ENCODE results near the gene XG.

The XG gene

DNA sequence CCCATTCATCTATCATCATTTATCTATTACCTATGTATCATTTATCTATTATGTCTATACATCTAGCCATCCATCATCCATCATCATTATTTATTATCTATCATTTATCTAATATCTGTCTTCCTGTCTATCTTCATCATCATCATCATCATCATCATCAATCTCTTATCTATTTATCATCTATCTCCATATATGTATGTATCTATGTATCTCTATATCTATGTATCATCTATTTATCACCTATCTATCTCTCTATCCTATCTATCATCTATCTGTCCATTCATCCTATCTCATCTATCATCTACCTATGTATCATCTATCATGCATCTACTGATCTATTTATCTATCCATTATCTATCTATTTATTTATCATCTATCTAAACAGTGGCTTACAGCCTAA lies 73.0 kb downstream of the XG start:
- no peaks in the 10 kb centered on the region for H3F3A ChIP-seq (ENCODE audit: insufficient read depth)
- no peak overlapping the region for H3K4me2 ChIP-seq (ENCODE audit: low read depth, low read length, poor library complexity, severe bottlenecking)
- H3K27ac ChIP-seq (ENCODE audit: low read depth, low read length) = no peak overlapping the region
- H3K36me3 ChIP-seq (ENCODE audit: low read length) = no peaks in the 10 kb centered on the region
- H3K79me2 ChIP-seq (ENCODE audit: insufficient read depth, low read length) = no peaks in the 10 kb centered on the region
- no peaks in the 10 kb centered on the region for H3K27me3 ChIP-seq (ENCODE audit: low read length)
- H3K4me3 ChIP-seq (ENCODE audit: insufficient read depth, low read length, poor library complexity, severe bottlenecking) = no peak overlapping the region
- H3K9me3 ChIP-seq (ENCODE audit: insufficient read depth, low read length) = no peaks in the 10 kb centered on the region
- H2AFZ ChIP-seq (ENCODE audit: low read depth, low read length, severe bottlenecking) = no peak overlapping the region
- H3K9me2 ChIP-seq (replicated peaks; ENCODE audit: insufficient read depth, low read length) = no peaks in the 10 kb centered on the region
- H4K20me1 ChIP-seq (ENCODE audit: low read depth, low read length) = no peaks in the 10 kb centered on the region
- no peak for TF ChIP-seq EZH2phosphoT487 (conservative IDR thresholded peaks at IDR 0.05; ENCODE audit: low read length)
- TF ChIP-seq, protein P1, sequence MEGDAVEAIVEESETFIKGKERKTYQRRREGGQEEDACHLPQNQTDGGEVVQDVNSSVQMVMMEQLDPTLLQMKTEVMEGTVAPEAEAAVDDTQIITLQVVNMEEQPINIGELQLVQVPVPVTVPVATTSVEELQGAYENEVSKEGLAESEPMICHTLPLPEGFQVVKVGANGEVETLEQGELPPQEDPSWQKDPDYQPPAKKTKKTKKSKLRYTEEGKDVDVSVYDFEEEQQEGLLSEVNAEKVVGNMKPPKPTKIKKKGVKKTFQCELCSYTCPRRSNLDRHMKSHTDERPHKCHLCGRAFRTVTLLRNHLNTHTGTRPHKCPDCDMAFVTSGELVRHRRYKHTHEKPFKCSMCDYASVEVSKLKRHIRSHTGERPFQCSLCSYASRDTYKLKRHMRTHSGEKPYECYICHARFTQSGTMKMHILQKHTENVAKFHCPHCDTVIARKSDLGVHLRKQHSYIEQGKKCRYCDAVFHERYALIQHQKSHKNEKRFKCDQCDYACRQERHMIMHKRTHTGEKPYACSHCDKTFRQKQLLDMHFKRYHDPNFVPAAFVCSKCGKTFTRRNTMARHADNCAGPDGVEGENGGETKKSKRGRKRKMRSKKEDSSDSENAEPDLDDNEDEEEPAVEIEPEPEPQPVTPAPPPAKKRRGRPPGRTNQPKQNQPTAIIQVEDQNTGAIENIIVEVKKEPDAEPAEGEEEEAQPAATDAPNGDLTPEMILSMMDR (IDR thresholded peaks at IDR 0.05; ENCODE audit: insufficient read depth, low read length, poor library complexity, severe bottlenecking) = no peak
- H3K9ac ChIP-seq (ENCODE audit: low read length) = no peak overlapping the region

DNA sequence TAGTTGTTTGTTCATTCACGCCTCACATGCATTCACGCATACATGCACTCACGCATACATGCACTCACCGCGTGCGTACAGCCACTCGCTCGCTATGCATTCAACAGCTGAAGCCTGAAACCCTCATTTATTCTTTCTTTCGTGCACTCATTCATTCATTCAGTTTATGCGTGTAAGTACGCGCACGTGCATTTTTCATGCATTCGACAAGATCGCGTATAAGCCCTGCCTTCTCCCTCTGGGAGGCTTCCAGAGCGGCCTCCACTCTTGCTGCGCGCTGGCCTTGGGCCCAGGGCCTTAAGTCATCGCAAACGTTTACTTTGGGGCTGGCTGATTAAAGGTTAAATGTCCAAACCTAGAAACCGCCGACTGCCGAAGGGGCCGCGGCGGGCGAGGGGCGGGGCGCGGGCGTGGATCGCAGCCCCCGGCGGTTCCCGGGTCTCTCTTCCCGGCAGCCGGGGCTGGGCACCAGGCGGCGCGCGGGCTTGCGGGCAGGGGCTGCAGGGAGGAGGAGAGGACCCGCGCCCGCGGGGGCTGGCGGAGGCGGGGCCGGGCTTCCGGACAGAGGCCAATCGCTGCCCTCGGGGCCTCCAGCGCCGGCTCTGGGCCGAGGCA lies 76.6 kb downstream of the XG start, which contains the start of gene GYG2:
Gene GYG2 (plus strand): TSS at position 587 of the 615 bp plus-strand sequence. CDS start 1,259 bp downstream, outside the sequence.
- Histone ChIP-seq H4K20me1 (ENCODE audit: low read depth, low read length) (no peaks in the 10 kb centered on the region), H2AFZ (ENCODE audit: low read depth, low read length, severe bottlenecking) (no peak within 1 kb of the TSS), H3K27ac (ENCODE audit: low read depth, low read length) (no peak within 1 kb of the TSS), H3K9me3 (ENCODE audit: insufficient read depth, low read length) (no peaks in the 10 kb centered on the region), H3K36me3 (ENCODE audit: low read length) (no peaks in the 10 kb centered on the region), H3K79me2 (ENCODE audit: insufficient read depth, low read length) (no peaks in the 10 kb centered on the region), H3F3A (ENCODE audit: insufficient read depth) (no peaks in the 10 kb centered on the region), H3K9ac (ENCODE audit: low read length) (no peak within 1 kb of the TSS), H3K4me2 (ENCODE audit: low read depth, low read length, poor library complexity, severe bottlenecking) (no peak within 1 kb of the TSS), H3K4me3 (ENCODE audit: insufficient read depth, low read length, poor library complexity, severe bottlenecking) (no peak within 1 kb of the TSS), H3K9me2 (replicated peaks; ENCODE audit: insufficient read depth, low read length) (no peaks in the 10 kb centered on the region), H3K27me3 (ENCODE audit: low read length) (no peaks in the 10 kb centered on the region)
- TF ChIP-seq EZH2phosphoT487 (conservative IDR thresholded peaks at IDR 0.05; ENCODE audit: low read length) = no peak
- TF ChIP-seq, protein P1 (IDR thresholded peaks at IDR 0.05; ENCODE audit: insufficient read depth, low read length, poor library complexity, severe bottlenecking) = no peak

DNA sequence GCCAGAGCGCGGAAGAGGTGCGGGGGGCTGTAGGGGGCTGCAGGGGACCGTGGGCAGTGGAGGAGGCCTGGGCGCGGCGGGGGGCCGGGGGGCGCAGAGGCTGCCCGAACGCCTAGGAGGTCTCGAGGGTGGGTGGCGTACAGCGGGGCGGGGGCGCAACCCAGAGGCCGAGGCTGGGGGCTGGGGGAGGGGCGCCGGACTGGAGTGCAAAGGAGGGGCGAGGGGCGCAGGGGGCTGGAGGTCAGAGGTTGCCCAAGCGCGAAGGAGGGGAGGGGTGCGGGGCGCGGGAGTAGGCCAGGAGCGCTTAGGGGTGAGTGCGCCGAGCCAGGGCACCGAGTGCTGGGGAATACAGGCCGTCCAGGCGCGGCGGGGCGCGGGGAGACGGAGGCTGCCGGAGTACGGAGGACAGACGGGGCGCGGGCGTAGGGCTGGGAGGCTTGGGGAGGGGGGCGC lies 77.1 kb downstream of the XG start:
- Histone ChIP-seq H3K36me3 (ENCODE audit: low read length) (no peaks in the 10 kb centered on the region), H3K4me3 (ENCODE audit: insufficient read depth, low read length, poor library complexity, severe bottlenecking) (no peak overlapping the region)

More for the DNA sequence above, 77.1 kb downstream of the XG start:
- no peak overlapping the region for H3K9ac ChIP-seq (ENCODE audit: low read length)
- no peaks in the 10 kb centered on the region for H3K27me3 ChIP-seq (ENCODE audit: low read length)
- H3K9me2 ChIP-seq (replicated peaks; ENCODE audit: insufficient read depth, low read length) = no peaks in the 10 kb centered on the region
- no peak for TF ChIP-seq EZH2phosphoT487 (conservative IDR thresholded peaks at IDR 0.05; ENCODE audit: low read length)
- TF ChIP-seq, protein P1 (IDR thresholded peaks at IDR 0.05; ENCODE audit: insufficient read depth, low read length, poor library complexity, severe bottlenecking) = no peak
- H2AFZ ChIP-seq (ENCODE audit: low read depth, low read length, severe bottlenecking) = no peak overlapping the region
- no peak overlapping the region for H3K27ac ChIP-seq (ENCODE audit: low read depth, low read length)
- no peak overlapping the region for H3K4me2 ChIP-seq (ENCODE audit: low read depth, low read length, poor library complexity, severe bottlenecking)
- no peaks in the 10 kb centered on the region for H3K79me2 ChIP-seq (ENCODE audit: insufficient read depth, low read length)
- no peaks in the 10 kb centered on the region for H3K9me3 ChIP-seq (ENCODE audit: insufficient read depth, low read length)
- no peaks in the 10 kb centered on the region for H3F3A ChIP-seq (ENCODE audit: insufficient read depth)
- no peaks in the 10 kb centered on the region for H4K20me1 ChIP-seq (ENCODE audit: low read depth, low read length)

Measured in SU-DHL-6 (cell line).